ENCODE measurements around the gene MAPKAPK3.

- TF ChIP-seq POLR2A (IDR thresholded peaks at IDR 0.05; ENCODE audit: low read depth, low read length) (no peak), POLR2AphosphoS5 (IDR thresholded peaks at IDR 0.05; ENCODE audit: low read depth, low read length) (no peak), TAF1 (IDR thresholded peaks at IDR 0.05; ENCODE audit: low read depth, low read length) (no peak), SPI1 (IDR thresholded peaks at IDR 0.05; ENCODE audit: low read depth, low read length) (no peak)
Measured at GRCh38 chr3:50657407-50657806, 40.5 kb downstream of the MAPKAPK3 start.

Measured in GM12891 (cell line).